Naive thymus-derived CD4-positive, alpha-beta T cell (primary cell): ENCODE measurements around the gene ADAMTS17. TPM values are rescaled to one million over a fixed set of nuclear protein-coding genes. Genes with fewer than 3 reads are reported as not detected.

Experiments
- ATAC-seq: fragments of 150-1000 bp; cut with Tn5 transposase; 2 replicates; pipeline ENCODE4 v1.10.0; 2021; ENCODE audit warnings: mild to moderate bottlenecking, moderate library complexity
- CTCF ChIA-PET: fragments of 350-600 bp; sonication (Branson Sonifier 250); formaldehyde crosslinking; loops from one replicate; lab custom pipeline; 2021; ENCODE audit warnings: antibody characterized with exemption; lab: Charles Lee
- POLR2A ChIA-PET: fragments of 350-600 bp; sonication (Branson Sonifier 250); formaldehyde crosslinking; loops from one replicate; lab custom pipeline; 2021; ENCODE audit warnings: antibody characterized with exemption, inconsistent platforms; lab: Charles Lee
- DNase-seq, 9 donors: peaks; one replicate each; pipeline versions ENCODE4 v3.0.0 to v3.0.0-alpha.2; 2020 to 2022; ENCODE audit warnings: mixed read lengths in 1 of 9
- H3K27ac ChIP-seq: one replicate; pipeline ENCODE4 v1.7.0; 2013; ENCODE audit warnings: mild to moderate bottlenecking, low read depth, low read length, moderate library complexity
- H3K27me3 ChIP-seq, 2 donors: one replicate each; pipeline ENCODE4 v1.7.0; 2013; ENCODE audit warnings: low read length in 2 of 2, mild to moderate bottlenecking in 2 of 2, moderate library complexity in 2 of 2; ENCODE audit not compliant: control insufficient read depth in 2 of 2, insufficient read depth in 2 of 2
- H3K36me3 ChIP-seq, 3 experiments: 1 replicate in 2 of 3; 2 replicates in 1 of 3; pipeline ENCODE4 v1.7.0; 2013; ENCODE audit warnings: low read length in 3 of 3, mild to moderate bottlenecking in 3 of 3, moderate library complexity in 1 of 3; ENCODE audit not compliant: insufficient read depth in 3 of 3, control insufficient read depth in 2 of 3
- H3K4me1 ChIP-seq, 2 donors: one replicate each; pipeline ENCODE4 v1.7.0; 2013; ENCODE audit warnings: low read length in 2 of 2, mild to moderate bottlenecking in 2 of 2, moderate library complexity in 1 of 2; ENCODE audit not compliant: control insufficient read depth in 2 of 2, insufficient read depth in 2 of 2
- H3K4me3 ChIP-seq: 2 replicates; pipeline ENCODE4 v1.7.0; 2013; ENCODE audit warnings: mild to moderate bottlenecking, low read length
- H3K9me3 ChIP-seq, 3 experiments: 1 replicate in 2 of 3; 2 replicates in 1 of 3; pipeline ENCODE4 v1.7.0; 2013; ENCODE audit warnings: low read length in 3 of 3; ENCODE audit not compliant: control insufficient read depth in 2 of 3
- H3K27ac Mint-ChIP-seq, 9 donors: one replicate each; pipeline ENCODE4 v1.8.0; 2020 to 2022; ENCODE audit warnings: mixed read lengths in 9 of 9, mild to moderate bottlenecking in 8 of 9, moderate library complexity in 5 of 9, inconsistent platforms in 2 of 9
- H3K27me3 Mint-ChIP-seq, 5 donors: one replicate each; pipeline ENCODE4 v1.8.0; 2021 to 2022; ENCODE audit warnings: mixed read lengths in 5 of 5, mild to moderate bottlenecking in 1 of 5
- H3K36me3 Mint-ChIP-seq, 5 donors: one replicate each; pipeline ENCODE4 v1.8.0; 2020 to 2022; ENCODE audit warnings: mixed read lengths in 5 of 5, mild to moderate bottlenecking in 3 of 5, inconsistent platforms in 1 of 5
- H3K4me1 Mint-ChIP-seq, 7 donors: one replicate each; pipeline ENCODE4 v1.8.0; 2020 to 2022; ENCODE audit warnings: mixed read lengths in 7 of 7, mild to moderate bottlenecking in 3 of 7, inconsistent platforms in 1 of 7
- H3K4me3 Mint-ChIP-seq, 10 donors: one replicate each; pipeline ENCODE4 v1.8.0; 2020 to 2022; ENCODE audit warnings: mild to moderate bottlenecking in 10 of 10, mixed read lengths in 10 of 10, moderate library complexity in 6 of 10, inconsistent platforms in 2 of 10
- H3K9me3 Mint-ChIP-seq, 11 donors: one replicate each; pipeline ENCODE4 v1.8.0; 2020 to 2022; ENCODE audit warnings: mixed read lengths in 11 of 11, mild to moderate bottlenecking in 4 of 11, inconsistent platforms in 1 of 11, moderate library complexity in 1 of 11
- intact Hi-C, 2 donors: fragments of 100-400 bp; cut with micrococcal nuclease; formaldehyde crosslinking; loops; one replicate each; pipeline ENCODE4 v1.15.1; 2023
- polyA plus RNA-seq, 2 donors: library from polyadenylated mRNA; unstranded; fragments of 300-500 nt; fragmentation: Illumina TruSeq; gene quantifications; one replicate each; pipeline ENCODE4 v1.2.3, GENCODE V29; 2021
- total RNA-seq, 6 experiments: library from RNA in 5 of 6; stranded (reverse) in 5 of 6; gene quantifications; 1 replicate in 5 of 6; 2 replicates in 1 of 6; pipeline ENCODE4 v1.2.3 and lab custom pipeline; 2021 to 2026

The ADAMTS17 gene
- total and polyA plus RNA-seq, 7 experiments from 2014 or later = 1.5 to 13.5 (median 3.2) TPM

- H3K27me3 ChIP-seq = no peaks in the 10 kb centered on the region
- peaks cover 0 to 42% (median 29%) of the 10 kb centered on the region in 5 donors for H3K36me3 Mint-ChIP-seq
- H3K27me3 Mint-ChIP-seq = peaks cover 0 to 3% (median 0%) of the 10 kb centered on the region in 5 donors
- no peak overlapping the region for H3K4me3 Mint-ChIP-seq
- H3K9me3 ChIP-seq = no peaks in the 10 kb centered on the region
- peaks cover 0 to 1% (median 0%) of the 10 kb centered on the region in 7 donors for H3K4me1 Mint-ChIP-seq
- H3K4me1 ChIP-seq = no peaks in the 10 kb centered on the region
- H3K27ac ChIP-seq = no peak overlapping the region
- CTCF ChIA-PET = interaction anchor here (2.1 kb wide), 1 partner anchor 206 kb away, joined by 9 read pairs; no protein-coding TSS in a partner anchor
- ATAC-seq (no peak), DNase-seq (no peak)
- POLR2A ChIA-PET = no interaction called here
- no peaks in the 10 kb centered on the region for H3K36me3 ChIP-seq
- H3K4me3 ChIP-seq = no peak overlapping the region
- no peak overlapping the region for H3K27ac Mint-ChIP-seq
- intact Hi-C loops = loop anchor here in 1 of 2 donors (2.0 to 5.0 kb wide), 3 partner anchors 204 to 861 kb away; no protein-coding TSS in a partner anchor
- H3K9me3 Mint-ChIP-seq = peaks cover 0 to 4% (median 0%) of the 10 kb centered on the region in 11 donors
Observed at GRCh38 chr15:100133001-100133400, 208.8 kb downstream of the ADAMTS17 start.

DNA sequence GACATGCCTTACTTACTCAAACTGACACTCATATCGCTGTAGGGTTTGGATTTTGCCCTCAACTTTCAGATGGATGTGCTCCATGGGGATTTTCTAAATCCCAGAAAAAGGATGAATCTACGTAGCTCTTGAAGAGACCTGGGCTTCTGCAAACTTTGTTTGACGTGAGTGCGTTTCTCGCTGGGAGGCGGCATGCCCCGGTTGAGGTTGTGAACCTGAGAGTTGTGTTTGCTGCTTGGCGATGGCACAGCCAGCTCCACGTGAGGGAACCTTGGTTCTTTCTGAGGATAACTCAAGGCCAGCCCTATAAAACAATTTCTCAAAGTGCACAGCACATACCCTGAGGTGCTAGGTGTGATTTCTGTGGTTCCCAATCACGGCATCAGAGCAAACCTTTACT is 209.5 kb downstream of the ADAMTS17 start:
- no peaks in the 10 kb centered on the region for H3K9me3 ChIP-seq
- POLR2A ChIA-PET = no interaction called here
- H3K9me3 Mint-ChIP-seq = peaks cover 0 to 4% (median 0%) of the 10 kb centered on the region in 11 donors
- H3K27ac ChIP-seq = no peak overlapping the region
- ATAC-seq (no peak), DNase-seq (no peak)
- no peaks in the 10 kb centered on the region for H3K4me1 Mint-ChIP-seq
- H3K27ac Mint-ChIP-seq = no peak overlapping the region
- intact Hi-C loops = loop anchor here in 1 of 2 donors (2.0 to 5.0 kb wide), 3 partner anchors 204 to 860 kb away; no protein-coding TSS in a partner anchor
- H3K36me3 Mint-ChIP-seq = peaks cover 0 to 44% (median 30%) of the 10 kb centered on the region in 5 donors
- no peaks in the 10 kb centered on the region for H3K27me3 ChIP-seq
- CTCF ChIA-PET = interaction anchor here (2.1 kb wide), 1 partner anchor 207 kb away, joined by 9 read pairs; no protein-coding TSS in a partner anchor
- H3K4me1 ChIP-seq = no peaks in the 10 kb centered on the region
- H3K27me3 Mint-ChIP-seq = peaks cover 0 to 3% (median 0%) of the 10 kb centered on the region in 5 donors
- no peaks in the 10 kb centered on the region for H3K36me3 ChIP-seq
- no peak overlapping the region for H3K4me3 Mint-ChIP-seq
- H3K4me3 ChIP-seq = no peak overlapping the region

DNA sequence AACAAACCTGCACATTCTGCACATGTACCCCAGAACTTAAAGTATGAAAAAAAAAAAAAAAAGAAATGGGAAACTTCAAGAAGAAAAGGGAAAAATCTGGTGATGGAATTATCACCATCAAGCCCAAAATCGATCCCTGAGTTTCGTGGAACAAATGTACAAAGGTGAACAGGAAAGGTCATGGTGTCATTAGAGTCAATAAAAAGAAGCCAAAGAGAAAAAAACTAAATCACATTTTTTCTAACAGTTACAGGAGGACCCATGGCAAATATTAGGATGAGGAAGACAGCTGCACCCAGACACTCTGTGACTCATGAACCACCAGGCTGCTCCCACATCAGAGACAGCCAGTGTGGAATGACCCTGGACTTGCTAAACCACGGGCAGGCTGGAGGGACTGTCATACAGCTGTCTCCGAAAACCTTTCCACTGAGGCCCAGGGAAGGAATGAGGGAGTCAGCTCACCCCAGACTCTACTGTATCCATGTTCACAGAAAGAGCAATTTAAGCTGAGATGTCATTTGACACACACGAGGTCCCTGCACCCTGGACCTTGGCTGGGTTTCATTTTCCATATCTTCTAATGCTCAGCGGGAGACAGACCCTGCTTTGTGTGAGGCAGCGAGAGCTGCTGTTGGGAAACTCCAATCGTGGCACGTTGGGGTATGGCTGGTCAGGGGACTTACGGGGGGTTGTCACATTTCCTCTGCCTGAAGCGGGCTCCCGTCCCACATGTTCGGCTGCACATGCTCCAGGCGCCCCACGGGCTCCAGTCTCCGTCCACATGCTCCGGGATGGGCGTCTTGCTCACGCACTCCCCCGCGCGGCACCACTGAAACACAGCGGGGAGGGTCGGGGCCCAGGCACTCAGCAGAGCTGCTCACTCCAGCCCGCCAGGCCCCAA is 210.2 kb downstream of the ADAMTS17 start:
- ATAC-seq = peak; percentile 53
- intact Hi-C loops = loop anchor here in 1 of 2 donors (2.0 to 5.0 kb wide), 3 partner anchors 203 to 859 kb away; no protein-coding TSS in a partner anchor

GRCh38 chr15:100129677-100130076 is 212.1 kb downstream of the ADAMTS17 start:
- Histone ChIP-seq H3K9me3 (no peaks in the 10 kb centered on the region), H3K4me3 (no peak overlapping the region), H3K27me3 (no peaks in the 10 kb centered on the region), H3K4me1 (no peaks in the 10 kb centered on the region), H3K36me3 (no peaks in the 10 kb centered on the region), H3K27ac (no peak overlapping the region)
- DNase-seq = no peak
- peaks cover 0 to 3% (median 0%) of the 10 kb centered on the region in 11 donors for H3K9me3 Mint-ChIP-seq
- H3K27me3 Mint-ChIP-seq = no peaks in the 10 kb centered on the region
- no peak overlapping the region for H3K4me3 Mint-ChIP-seq
- ChIA-PET POLR2A (no interaction called here), CTCF (no interaction called here)
- ATAC-seq = no peak
- H3K36me3 Mint-ChIP-seq = peaks cover 0 to 43% (median 24%) of the 10 kb centered on the region in 5 donors
- intact Hi-C loops = loop anchor here in 1 of 2 donors (5.0 kb wide), 1 partner anchor 857 kb away; no protein-coding TSS in a partner anchor
- H3K27ac Mint-ChIP-seq = no peak overlapping the region
- H3K4me1 Mint-ChIP-seq = no peaks in the 10 kb centered on the region

More for the DNA sequence above, 210.2 kb downstream of the ADAMTS17 start:
- Histone ChIP-seq H3K27me3 (no peaks in the 10 kb centered on the region), H3K27ac (no peak overlapping the region), H3K4me3 (no peak overlapping the region), H3K9me3 (no peaks in the 10 kb centered on the region), H3K4me1 (no peaks in the 10 kb centered on the region), H3K36me3 (no peaks in the 10 kb centered on the region)
- ChIA-PET POLR2A (no interaction called here), CTCF (interaction anchor here (2.1 kb wide), 1 partner anchor 207 kb away, joined by 9 read pairs; no protein-coding TSS in a partner anchor)
- Mint-ChIP-seq H3K27ac (no peak overlapping the region), H3K4me3 (peak overlapping the region in 7 of 10 donors; percentile 33 to 73 (median 56)), H3K36me3 (peaks cover 0 to 44% (median 29%) of the 10 kb centered on the region in 5 donors), H3K27me3 (no peaks in the 10 kb centered on the region), H3K9me3 (peaks cover 0 to 2% (median 0%) of the 10 kb centered on the region in 11 donors), H3K4me1 (no peaks in the 10 kb centered on the region)
- peak in 4 of 9 donors; percentile 7 to 38 (median 18) for DNase-seq

GRCh38 chr15:100125401-100126191 is 216.2 kb downstream of the ADAMTS17 start:
- H3K27me3 ChIP-seq = no peaks in the 10 kb centered on the region
- Mint-ChIP-seq H3K27me3 (no peaks in the 10 kb centered on the region), H3K27ac (no peak overlapping the region), H3K4me1 (no peaks in the 10 kb centered on the region), H3K4me3 (peak overlapping the region in 1 of 10 donors; percentile 3), H3K9me3 (peaks cover 3 to 31% (median 21%) of the 10 kb centered on the region in 11 donors), H3K36me3 (peaks cover 3 to 70% (median 60%) of the 10 kb centered on the region in 5 donors)
- DNase-seq (no peak), ATAC-seq (no peak)
- peaks cover 0 to 3% (median 0%) of the 10 kb centered on the region in 3 experiments for H3K36me3 ChIP-seq
- ChIA-PET POLR2A (no interaction called here), CTCF (no interaction called here)
- peaks cover 0 to 17% (median 7%) of the 10 kb centered on the region in 3 experiments for H3K9me3 ChIP-seq
- no peaks in the 10 kb centered on the region for H3K4me1 ChIP-seq
- H3K4me3 ChIP-seq = no peak overlapping the region
- H3K27ac ChIP-seq = no peak overlapping the region
- intact Hi-C loops = no loop called here

GRCh38 chr15:100124936-100125335 is 216.8 kb downstream of the ADAMTS17 start:
- Mint-ChIP-seq H3K9me3 (peaks cover 3 to 37% (median 21%) of the 10 kb centered on the region in 11 donors), H3K4me1 (no peaks in the 10 kb centered on the region), H3K27me3 (no peaks in the 10 kb centered on the region), H3K36me3 (peaks cover 3 to 72% (median 67%) of the 10 kb centered on the region in 5 donors), H3K27ac (no peak overlapping the region), H3K4me3 (no peak overlapping the region)
- H3K9me3 ChIP-seq = peaks cover 0 to 22% (median 7%) of the 10 kb centered on the region in 3 experiments
- ChIA-PET CTCF (no interaction called here), POLR2A (no interaction called here)
- H3K36me3 ChIP-seq = peaks cover 0 to 3% (median 0%) of the 10 kb centered on the region in 3 experiments
- intact Hi-C loops = no loop called here
- H3K27me3 ChIP-seq = no peaks in the 10 kb centered on the region
- H3K4me3 ChIP-seq = no peak overlapping the region
- no peak for DNase-seq
- no peaks in the 10 kb centered on the region for H3K4me1 ChIP-seq
- no peak overlapping the region for H3K27ac ChIP-seq
- ATAC-seq = no peak
